Prostate gland (tissue), 2 donors: ENCODE results near the gene HLA-DPB1.

ENCODE experiments used
- CTCF ChIP-seq, 4 experiments: fragments of 200-600 bp in 2 of 4; fragments of 450-650 bp in 2 of 4; sonication (generic) in 2 of 4; IDR thresholded peaks; 1 replicate in 3 of 4; 2 replicates in 1 of 4; pipeline ENCODE4 v1.5.1; 2016 to 2019; ENCODE audit warnings: antibody characterized with exemption in 4 of 4, mild to moderate bottlenecking in 2 of 4, moderate library complexity in 2 of 4
- POLR2A ChIP-seq: fragments of 450-650 bp; IDR thresholded peaks from one replicate; pipeline ENCODE4 v1.6.1; 2016; ENCODE audit warnings: antibody characterized with exemption, mild to moderate bottlenecking
- POLR2AphosphoS5 ChIP-seq: sonication (generic); formaldehyde crosslinking; IDR thresholded peaks from one replicate; pipeline ENCODE4 v1.6.1; 2017; ENCODE audit warnings: antibody characterized with exemption

- TF ChIP-seq CTCF (IDR thresholded peaks at IDR 0.05) (no peak), POLR2AphosphoS5 (peak; percentile 51), POLR2A (no peak)
These were observed 30.4 kb downstream of the HLA-DPB1 start for GRCh38 chr6:33105916-33106871.
